GM21786 (cell line): Measurements from ENCODE around the gene AHRR.

Experiments
- ATAC-seq: cut with Tn5 transposase; IDR thresholded peaks from one replicate; pipeline ENCODE4 v1.9.1; 2021; ENCODE audit not compliant: unreplicated experiment

AHRR gene

DNA sequence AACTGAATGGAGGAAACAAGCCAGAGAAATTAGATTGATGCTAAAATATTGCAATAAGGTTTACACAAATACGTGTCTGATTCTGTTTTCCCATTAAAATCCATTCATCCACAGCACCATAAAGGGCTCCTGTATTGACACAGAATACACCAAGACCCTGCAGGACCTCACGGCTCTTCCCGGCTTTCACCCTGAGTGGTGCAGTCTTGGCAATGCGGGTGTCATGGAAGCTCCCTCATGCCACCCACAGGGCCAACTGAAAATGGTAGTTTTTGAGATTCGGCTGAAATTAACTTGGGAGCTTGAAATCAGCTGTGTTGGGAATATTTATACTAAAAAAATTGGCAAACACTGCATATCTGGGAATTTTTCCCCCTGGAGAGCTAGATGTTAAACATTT, 104.2 kb downstream of the AHRR start:
- no peak for ATAC-seq

GRCh38 chr5:426392-426976, 105.0 kb downstream of the AHRR start:
- no peak for ATAC-seq

DNA sequence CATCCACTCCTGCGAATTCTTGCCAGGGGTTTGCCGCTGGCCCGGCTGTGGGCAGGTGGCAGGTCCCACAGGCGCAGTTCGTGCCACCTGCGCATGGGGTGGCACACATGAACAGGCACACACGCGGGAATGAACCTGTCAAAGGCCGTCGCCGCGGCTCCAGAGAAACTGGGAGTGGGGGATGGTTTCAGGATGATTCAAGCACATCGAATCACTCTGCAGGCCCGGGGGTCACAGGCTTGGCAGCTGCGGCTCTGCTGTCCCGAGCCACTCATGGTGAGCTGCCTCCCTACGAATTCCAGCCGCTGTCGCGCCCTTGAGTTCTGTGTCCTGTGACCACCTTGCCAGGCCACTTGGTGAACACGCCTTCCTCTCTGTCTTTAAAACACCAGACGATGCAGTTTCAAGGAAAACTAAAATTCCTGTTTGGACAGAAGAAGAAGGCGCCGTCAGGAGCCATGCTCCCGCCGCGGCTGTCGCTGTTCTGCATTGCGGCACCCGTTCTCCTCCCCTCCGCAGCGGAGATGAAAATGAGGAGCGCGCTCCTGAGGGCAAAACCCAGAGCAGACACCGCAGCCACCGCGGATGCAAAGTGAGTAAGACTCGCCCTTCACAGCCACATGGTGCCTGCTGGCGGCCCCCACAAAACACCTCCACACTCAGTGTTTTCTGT, 106.0 kb downstream of the AHRR start:
- ATAC-seq = no peak

GRCh38 chr5:428219-428618, 106.7 kb downstream of the AHRR start:
- no peak for ATAC-seq

DNA sequence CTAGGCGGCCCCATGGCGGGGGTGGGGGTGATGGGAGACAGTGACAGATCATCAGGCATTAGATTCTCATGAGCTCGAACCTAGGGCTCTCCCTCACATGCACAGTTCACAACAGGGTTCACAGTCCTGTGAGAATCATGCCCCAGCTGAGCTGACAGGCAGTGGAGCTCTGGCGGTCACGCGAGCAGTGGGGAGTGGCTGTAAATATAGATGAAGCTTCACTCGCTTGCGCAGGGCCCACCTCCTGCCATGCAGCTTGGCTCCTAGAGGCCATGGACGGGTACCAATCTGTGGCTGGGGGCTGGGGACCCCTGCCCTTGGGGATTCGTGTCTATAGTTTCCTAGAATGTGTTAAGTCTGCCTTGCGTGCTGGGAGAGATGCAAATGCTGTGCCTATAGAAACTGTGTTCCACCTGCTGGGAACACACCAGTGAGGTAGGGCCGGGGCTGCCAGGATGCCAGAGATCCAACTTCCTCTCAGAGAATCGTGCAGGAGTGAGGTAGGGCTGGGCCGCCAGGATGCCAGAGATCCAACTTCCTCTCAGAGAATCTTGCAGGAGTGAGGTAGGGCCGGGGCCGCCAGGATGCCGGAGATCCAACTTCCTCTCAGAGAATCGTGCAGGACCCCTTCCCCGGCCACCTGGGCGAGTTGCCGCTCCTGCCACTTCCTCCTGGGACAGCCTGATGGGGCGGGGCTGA, 107.4 kb downstream of the AHRR start:
- no peak for ATAC-seq

DNA sequence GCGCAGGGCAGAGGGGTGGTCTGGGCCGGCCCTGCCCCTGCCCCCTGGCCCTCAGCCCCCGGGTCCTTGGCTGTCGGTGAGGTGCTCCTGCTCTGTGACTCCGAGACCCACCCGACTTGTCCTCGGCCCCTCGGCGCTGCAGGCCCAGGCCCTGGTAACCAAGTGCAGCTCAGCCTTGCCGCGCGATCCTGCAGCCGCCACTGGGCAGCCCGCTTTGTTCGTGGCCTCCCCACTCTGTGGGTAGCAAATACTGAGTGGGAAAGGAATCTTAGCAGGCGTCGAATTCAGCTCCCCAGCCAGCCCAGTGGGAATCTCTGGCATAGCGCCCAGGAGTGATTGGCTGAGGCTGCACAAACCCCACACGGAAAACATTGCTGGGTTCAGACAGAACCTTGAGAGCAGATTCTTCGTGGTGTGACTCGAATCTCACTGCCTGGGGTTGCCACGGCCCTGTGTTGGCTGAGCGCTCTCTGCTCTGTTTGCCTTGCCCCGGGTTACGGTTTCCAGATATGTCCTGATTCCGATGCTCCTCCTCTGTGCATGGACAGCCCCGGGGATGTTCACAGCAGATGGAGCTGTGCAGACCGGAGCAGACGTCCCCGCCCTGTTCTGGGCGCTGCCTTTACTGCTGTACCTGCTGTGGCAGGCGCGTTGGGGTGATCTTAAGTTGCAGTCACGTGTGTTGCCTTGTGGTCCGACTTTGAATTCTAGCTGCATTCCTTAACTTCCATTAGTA, 108.1 kb downstream of the AHRR start:
- ATAC-seq = no peak

DNA sequence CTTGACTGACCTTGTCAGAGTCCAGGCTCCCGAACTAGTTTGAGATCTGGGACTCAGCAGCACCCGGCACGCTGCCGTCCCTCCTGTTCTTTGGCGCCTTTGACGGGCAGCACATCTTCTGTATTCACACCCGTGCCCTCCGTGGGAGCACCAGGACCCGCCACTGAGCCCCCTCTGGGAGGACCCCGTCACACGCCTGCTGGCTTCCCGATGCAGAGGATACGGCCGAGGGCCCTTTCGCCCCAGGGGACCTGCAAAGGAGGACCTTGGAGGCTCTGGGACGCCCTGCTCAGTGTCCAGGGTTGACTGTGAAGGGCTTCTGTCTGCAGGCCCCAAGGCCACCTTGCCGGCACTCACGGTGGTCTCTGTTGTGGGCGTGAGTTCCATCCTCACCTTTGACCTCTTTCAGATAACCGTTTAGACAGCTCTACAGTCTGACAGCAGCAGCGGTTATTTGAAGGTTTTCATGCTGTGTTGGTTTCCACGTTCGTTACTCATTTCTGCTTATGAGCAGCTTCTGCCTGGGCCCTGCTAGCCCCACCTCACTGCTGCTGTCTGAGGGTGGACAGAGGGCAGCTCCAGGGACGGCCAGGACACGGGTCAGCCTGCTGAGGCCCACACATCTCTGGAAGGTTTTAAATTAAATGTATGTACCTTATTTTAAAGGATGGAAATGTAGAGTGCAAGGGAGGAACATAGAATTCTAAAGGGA, 108.9 kb downstream of the AHRR start:
- no peak for ATAC-seq

GRCh38 chr5:431001-431710, 109.6 kb downstream of the AHRR start:
- peak; percentile 88 for ATAC-seq

DNA sequence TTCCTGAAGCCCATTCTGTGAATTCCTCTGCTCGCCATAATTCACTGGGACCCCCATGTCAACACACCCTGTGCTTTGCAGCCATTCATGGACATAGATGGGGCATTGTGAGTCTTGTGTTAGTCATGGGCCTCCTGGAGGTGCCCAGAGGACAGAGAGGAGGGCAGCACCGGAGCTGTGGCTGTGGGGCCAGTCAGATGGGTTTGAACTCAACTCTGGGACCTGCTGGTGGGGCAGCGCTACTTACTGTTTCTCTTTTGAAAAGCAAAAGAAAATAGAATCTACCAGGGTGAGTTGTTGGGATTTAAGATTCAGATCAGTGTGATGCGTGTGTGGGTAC, 110.2 kb downstream of the AHRR start:
- ATAC-seq = no peak

DNA sequence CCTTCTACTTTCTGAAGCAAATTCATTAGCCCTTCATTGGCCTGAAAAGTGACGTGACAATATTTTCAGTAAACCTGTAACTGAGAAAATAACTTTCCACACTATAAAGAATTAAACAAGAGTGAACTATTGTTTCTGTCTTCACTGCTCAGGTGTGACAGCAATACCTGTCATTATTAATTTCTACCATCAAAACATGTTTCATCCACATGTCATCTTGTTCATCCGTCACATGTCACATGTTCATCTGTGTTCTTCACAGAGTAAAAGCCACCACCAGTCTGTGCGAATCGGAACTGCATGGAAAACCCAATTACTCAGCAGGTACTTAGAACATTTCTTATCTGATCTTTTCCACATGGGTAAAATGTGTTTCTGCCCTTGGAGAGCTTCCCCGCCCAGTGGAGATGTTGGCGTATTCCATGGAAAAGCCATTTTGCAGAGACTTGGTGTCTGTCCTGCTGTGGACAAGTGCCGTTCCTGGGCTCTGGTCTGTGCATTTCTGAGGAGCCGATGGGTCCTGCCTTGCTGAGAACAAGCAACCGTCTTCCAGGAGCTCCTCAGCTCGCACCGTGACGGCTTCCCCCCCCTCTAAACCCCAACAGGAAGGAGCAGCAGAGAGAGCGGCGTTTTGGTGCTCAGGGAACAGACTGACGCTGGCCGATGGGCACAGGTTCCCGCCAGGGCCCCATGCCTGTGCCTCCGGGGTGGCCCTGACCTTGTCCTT, 110.8 kb downstream of the AHRR start:
- no peak for ATAC-seq

DNA sequence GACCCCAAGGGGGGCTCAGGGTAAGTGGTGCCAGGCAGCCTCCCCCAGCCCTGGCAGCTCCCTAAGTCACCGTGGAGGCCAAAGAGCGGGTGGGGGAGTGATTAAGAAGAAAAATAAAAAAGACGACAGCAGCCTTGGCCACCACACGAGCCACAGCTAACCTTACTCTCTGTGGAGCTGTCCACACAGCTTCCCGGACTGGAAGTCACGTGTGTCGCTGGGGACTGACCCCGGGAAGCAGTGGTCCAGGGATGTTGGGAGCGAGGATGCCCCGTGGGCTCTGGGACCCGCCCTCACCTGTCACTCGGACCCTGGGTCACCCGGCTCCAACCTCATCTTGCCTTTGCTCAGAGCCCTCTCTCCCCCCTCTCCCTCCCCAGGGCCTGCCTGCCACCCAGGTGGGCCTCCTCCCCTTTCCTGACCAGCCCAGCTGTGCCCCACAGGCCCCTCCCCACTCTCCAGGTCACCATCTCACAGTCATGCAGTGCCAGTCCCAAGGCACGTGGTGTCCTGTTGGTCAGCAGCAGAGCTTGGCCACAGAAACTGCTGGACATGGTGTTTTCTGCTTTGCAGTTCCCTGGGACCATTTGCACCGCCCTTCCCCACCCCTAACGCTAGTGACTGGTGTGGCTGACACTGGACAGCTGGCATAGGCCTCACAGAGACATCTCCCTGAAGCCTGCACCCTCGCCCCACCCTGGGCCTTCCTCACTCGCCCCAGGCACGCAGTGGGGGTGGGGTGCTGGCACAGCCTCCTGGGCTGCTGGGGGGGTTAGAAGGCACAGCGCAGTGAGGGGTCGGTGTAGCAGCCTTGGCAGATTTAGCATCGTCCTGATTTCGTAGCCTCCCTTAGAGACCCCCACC, 111.6 kb downstream of the AHRR start:
- ATAC-seq = no peak

GRCh38 chr5:433836-434235, 112.3 kb downstream of the AHRR start:
- no peak for ATAC-seq

DNA sequence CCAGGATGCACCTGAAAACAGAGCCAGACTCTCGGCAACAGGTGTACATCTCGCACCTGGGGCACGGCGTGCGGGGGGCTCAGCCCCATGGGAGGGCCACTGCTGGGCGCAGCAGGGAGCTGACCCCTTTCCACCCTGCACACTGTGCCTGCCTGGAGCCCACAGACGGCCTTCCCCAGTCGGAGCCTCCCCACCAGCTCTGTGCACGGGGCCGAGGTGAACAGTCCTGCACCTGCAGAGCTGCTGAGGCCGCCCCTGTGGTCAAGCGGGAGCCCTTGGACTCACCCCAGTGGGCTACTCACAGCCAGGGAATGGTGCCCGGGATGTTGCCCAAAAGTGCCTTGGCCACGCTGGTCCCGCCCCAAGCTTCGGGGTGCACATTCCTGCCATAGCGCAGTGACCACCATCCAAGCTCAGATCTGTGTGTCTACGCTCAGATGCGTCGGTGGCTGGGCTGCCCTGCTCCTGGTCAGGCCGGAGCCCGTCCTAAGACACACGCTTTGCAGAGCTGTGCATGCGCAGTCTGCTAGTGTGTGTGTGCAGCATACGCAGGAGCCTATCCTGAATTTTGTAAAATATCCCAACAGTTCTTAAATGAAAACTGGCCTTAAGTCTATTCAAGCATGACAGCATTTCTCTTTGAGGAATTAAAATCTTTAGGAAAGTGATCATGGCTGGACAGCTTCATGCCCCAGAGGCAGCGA, 113.1 kb downstream of the AHRR start:
- ATAC-seq = no peak

GRCh38 chr5:435156-435790, 113.8 kb downstream of the AHRR start:
- ATAC-seq = no peak

GRCh38 chr5:435961-436640, 114.6 kb downstream of the AHRR start:
- ATAC-seq = no peak

- no peak for ATAC-seq
Measured at GRCh38 chr5:436641-436975, 115.1 kb downstream of the AHRR start.

- ATAC-seq = no peak
Measured at GRCh38 chr5:437281-437771, 115.8 kb downstream of the AHRR start.
